ENCODE data around the gene PAX5.

PAX5 gene

DNA sequence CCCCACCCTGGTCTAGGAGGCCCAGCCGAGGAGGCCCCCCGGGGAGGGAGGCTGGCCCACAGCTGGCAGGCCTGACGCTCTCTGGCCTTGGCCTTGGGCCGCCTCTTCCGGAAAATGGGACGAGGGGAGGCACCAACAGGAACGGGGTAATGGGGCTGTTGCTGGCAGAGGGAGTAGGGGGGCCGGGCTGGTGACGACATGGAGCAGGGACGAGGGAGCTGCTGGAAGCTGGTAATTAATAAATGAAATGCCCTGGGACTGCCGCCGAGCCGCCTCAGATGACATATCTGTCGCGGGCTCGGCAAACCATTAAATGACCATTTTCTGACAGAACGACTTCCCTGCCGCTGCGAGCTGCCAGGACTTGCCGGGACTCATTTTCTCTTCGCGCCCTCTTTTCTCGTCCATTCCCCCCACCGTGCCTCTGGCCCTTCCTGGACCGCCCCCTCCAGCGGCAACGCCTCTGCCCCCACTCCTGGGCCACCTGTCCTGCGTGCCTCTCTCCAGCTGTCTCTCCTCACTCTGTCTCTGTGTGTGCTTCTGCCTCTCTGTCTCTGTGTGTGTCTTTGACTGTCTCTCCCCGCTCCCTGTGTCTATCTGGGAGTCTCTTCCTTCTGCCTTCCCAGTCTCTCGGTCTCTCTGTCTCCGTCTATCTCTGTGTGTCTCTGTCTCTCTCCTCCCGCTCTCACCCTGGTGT is 215.7 kb downstream of the PAX5 start:
- TF ChIP-seq CTCF (IDR thresholded peaks at IDR 0.05; ENCODE audit: low read depth, low read length) = no peak
- DNase-seq (ENCODE audit: extremely low read depth, low read depth) = no peak

DNA sequence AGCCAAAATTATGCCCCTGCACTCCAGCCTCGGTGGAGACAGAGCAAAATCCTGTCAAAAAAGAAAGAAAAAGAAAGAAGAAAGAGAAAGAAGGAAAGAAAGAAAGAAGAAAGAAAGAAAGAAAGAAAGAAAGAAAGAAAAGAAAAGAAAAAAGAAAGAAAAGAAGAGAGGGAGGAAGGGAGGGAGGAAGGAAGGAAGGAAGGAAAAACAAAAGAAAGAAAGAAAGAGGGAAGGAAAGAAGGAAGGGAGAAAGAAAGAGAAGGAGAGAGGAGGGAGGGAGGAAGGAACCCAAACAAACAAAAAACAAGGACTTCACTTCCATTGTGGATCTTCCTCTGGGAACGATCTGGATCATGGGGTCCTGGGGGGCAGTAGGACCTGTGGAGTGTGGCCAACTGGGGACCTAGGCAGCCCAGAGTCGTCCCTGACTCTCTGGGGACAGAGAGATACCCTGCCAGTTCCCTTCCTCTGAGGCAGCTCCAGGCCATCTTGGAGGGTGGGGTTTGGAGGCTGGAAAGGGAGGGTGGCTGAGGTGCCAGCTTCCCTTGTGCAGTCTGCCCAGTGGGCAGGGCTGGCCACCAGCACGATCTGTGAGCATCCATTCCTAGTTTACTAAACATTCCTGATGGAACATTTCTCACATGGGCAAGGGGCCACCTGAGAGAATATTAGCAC is 216.8 kb downstream of the PAX5 start:
- DNase-seq (ENCODE audit: extremely low read depth, low read depth) = no peak
- no peak for TF ChIP-seq CTCF (IDR thresholded peaks at IDR 0.05; ENCODE audit: low read depth, low read length)

DNA sequence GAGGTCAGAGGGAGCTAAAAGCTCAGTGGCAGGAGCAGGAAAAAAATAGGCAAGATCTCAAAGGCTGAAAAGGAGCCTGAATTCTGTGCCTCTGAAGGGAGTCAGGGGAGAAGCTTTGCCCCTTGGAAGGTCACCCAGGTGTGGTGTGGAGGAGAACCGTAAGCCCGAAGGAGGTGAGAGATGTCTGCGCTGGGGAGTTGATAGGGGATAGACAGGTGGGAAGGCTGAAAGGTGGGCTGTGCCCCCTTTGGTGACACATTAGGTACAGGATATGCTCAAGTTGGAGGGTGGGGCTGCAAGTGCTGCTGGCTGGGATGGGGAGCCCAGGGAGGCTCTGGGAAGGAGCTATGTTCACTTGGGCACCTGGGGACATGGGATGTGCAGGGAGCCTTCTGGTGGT is 217.7 kb downstream of the PAX5 start:
- DNase-seq (ENCODE audit: extremely low read depth, low read depth) = no peak
- TF ChIP-seq CTCF (IDR thresholded peaks at IDR 0.05; ENCODE audit: low read depth, low read length) = no peak

- TF ChIP-seq CTCF (IDR thresholded peaks at IDR 0.05; ENCODE audit: low read depth, low read length) = no peak
- DNase-seq (ENCODE audit: extremely low read depth, low read depth) = no peak
Measured at GRCh38 chr9:36815566-36816348, 218.3 kb downstream of the PAX5 start.

- no peak for TF ChIP-seq CTCF (IDR thresholded peaks at IDR 0.05; ENCODE audit: low read depth, low read length)
- DNase-seq (ENCODE audit: extremely low read depth, low read depth) = no peak
Measured at GRCh38 chr9:36815023-36815422, 219.0 kb downstream of the PAX5 start.

- no peak for TF ChIP-seq CTCF (IDR thresholded peaks at IDR 0.05; ENCODE audit: low read depth, low read length)
- no peak for DNase-seq (ENCODE audit: extremely low read depth, low read depth)
Measured at GRCh38 chr9:36813154-36813553, 220.9 kb downstream of the PAX5 start.

GRCh38 chr9:36812556-36812955 is 221.5 kb downstream of the PAX5 start:
- no peak for TF ChIP-seq CTCF (IDR thresholded peaks at IDR 0.05; ENCODE audit: low read depth, low read length)
- no peak for DNase-seq (ENCODE audit: extremely low read depth, low read depth)

All from AG09319 (cell line).